Kidney (tissue), 14 donors: Measurements from ENCODE around the gene TCP11L2. TPM values are rescaled to one million over a fixed set of nuclear protein-coding genes. Genes with fewer than 3 reads are reported as not detected.

Experiments used
- DNase-seq, 5 donors: peaks; one replicate each; pipeline ENCODE4 v3.0.0-alpha.2; 2013 to 2020
- FAIRE-seq: peaks from 2 replicates; lab custom pipeline; 2012; peaks lifted over from hg19 to GRCh38; lab: Jason Lieb, UNC
- H3K27ac ChIP-seq, 2 donors: one replicate each; pipeline ENCODE4 v1.7.0; 2013; ENCODE audit warnings: low read depth in 2 of 2, low read length in 2 of 2, inconsistent platforms in 1 of 2
- H3K27me3 ChIP-seq: one replicate; pipeline ENCODE4 v1.7.1; 2013; ENCODE audit warnings: low read length, inconsistent platforms; ENCODE audit not compliant: control insufficient read depth, insufficient read depth
- H3K36me3 ChIP-seq, 3 donors: one replicate each; pipeline versions ENCODE4 v1.7.0 to v1.7.1; 2013; ENCODE audit warnings: low read length in 3 of 3, control low read depth in 1 of 3, inconsistent platforms in 1 of 3; ENCODE audit not compliant: insufficient read depth in 3 of 3, control insufficient read depth in 2 of 3
- H3K4me1 ChIP-seq, 3 donors: one replicate each; pipeline versions ENCODE4 v1.7.0 to v1.7.1; 2013; ENCODE audit warnings: low read length in 3 of 3, inconsistent platforms in 1 of 3, low read depth in 1 of 3; ENCODE audit not compliant: control insufficient read depth in 2 of 3, insufficient read depth in 2 of 3
- H3K4me3 ChIP-seq, 3 donors: one replicate each; pipeline versions ENCODE4 v1.7.0 to v1.8.1; 2013; ENCODE audit warnings: low read length in 3 of 3, control low read depth in 1 of 3, inconsistent platforms in 1 of 3
- H3K9ac ChIP-seq, 3 donors: one replicate each; pipeline versions ENCODE4 v1.7.0 to v1.7.1; 2013; ENCODE audit warnings: low read length in 3 of 3, control low read depth in 1 of 3, inconsistent platforms in 1 of 3
- H3K9me3 ChIP-seq, 3 donors: one replicate each; pipeline versions ENCODE4 v1.7.0 to v1.7.1; 2013; ENCODE audit warnings: low read length in 3 of 3, control low read depth in 1 of 3, inconsistent platforms in 1 of 3; ENCODE audit not compliant: control insufficient read depth in 2 of 3, insufficient read depth in 1 of 3
- CTCF ChIP-seq: IDR thresholded peaks from 3 replicates; pipeline ENCODE4 v1.5.1; 2012; ENCODE audit warnings: mild to moderate bottlenecking, moderate library complexity, borderline replicate concordance; ENCODE audit not compliant: insufficient read depth; ENCODE audit errors: extremely low read depth
- intact Hi-C: fragments of 100-400 bp; cut with DNase I; formaldehyde crosslinking; loops from one replicate; pipeline ENCODE4 v1.11.1; 2022
- polyA plus RNA-seq: library from polyadenylated mRNA; stranded (reverse); fragments of 350-450 nt; fragmentation: Illumina TruSeq; extraction: RNeasy Lipid Tissue Mini Kit (QIAGEN cat#74804); gene quantifications from one replicate; pipeline ENCODE4 v1.2.3, GENCODE V29; 2014; ENCODE audit warnings: low read depth, low replicate concordance; ENCODE audit not compliant: insufficient read depth
- total RNA-seq: library from RNA; stranded (reverse); fragmentation: NEBNext Ultra II Directional; extraction: Animal tissue kit (Norgen Biotek cat#: 25700); gene quantifications from one replicate; pipeline ENCODE4 v1.2.1, GENCODE V29; 2021
- donor health status: control.
- donor health status: control.
- donor health status: control.
- donor health status: control.
- donor health status: control.
- donor health status: DM: yes; HTN: yes; CAD: no.
- donor health status: Normal renal cell carcinoma (clear cell type).

The TCP11L2 gene
- total and polyA plus RNA-seq, 2 donors from 2014 or later: 2.3 to 34.5 TPM

GRCh38 chr12:106289196-106289681, 13.3 kb upstream of the TCP11L2 start:
- no peak overlapping the region for H3K9ac ChIP-seq
- intact Hi-C loops: loop anchor here (10.0 kb wide), 1 partner anchor 54 kb away; no protein-coding TSS in a partner anchor
- H3K4me1 ChIP-seq: no peaks in the 10 kb centered on the region
- H3K4me3 ChIP-seq: no peak overlapping the region
- DNase-seq (no peak), FAIRE-seq (no peak)
- no peaks in the 10 kb centered on the region for H3K9me3 ChIP-seq
- no peaks in the 10 kb centered on the region for H3K36me3 ChIP-seq
- no peak overlapping the region for H3K27ac ChIP-seq
- TF ChIP-seq CTCF: no peak
- H3K27me3 ChIP-seq: no peaks in the 10 kb centered on the region

- FAIRE-seq: no peak
- H3K27ac ChIP-seq: no peak overlapping the region
- H3K9me3 ChIP-seq: no peaks in the 10 kb centered on the region
Observed at GRCh38 chr12:106290666-106291065, 11.9 kb upstream of the TCP11L2 start.

GRCh38 chr12:106291342-106291741, 11.2 kb upstream of the TCP11L2 start:
- no peaks in the 10 kb centered on the region for H3K9me3 ChIP-seq
- H3K36me3 ChIP-seq: no peaks in the 10 kb centered on the region
- no peaks in the 10 kb centered on the region for H3K4me1 ChIP-seq
- TF ChIP-seq CTCF: no peak
- no peak overlapping the region for H3K27ac ChIP-seq
- FAIRE-seq (no peak), DNase-seq (no peak)
- no peaks in the 10 kb centered on the region for H3K27me3 ChIP-seq
- intact Hi-C loops: no loop called here
- H3K4me3 ChIP-seq: no peak overlapping the region
- no peak overlapping the region for H3K9ac ChIP-seq

More at GRCh38 chr12:106290666-106291065, 11.9 kb upstream of the TCP11L2 start:
- Histone ChIP-seq H3K4me1 (no peaks in the 10 kb centered on the region), H3K4me3 (no peak overlapping the region), H3K36me3 (no peaks in the 10 kb centered on the region), H3K9ac (no peak overlapping the region), H3K27me3 (no peaks in the 10 kb centered on the region)
- no peak for TF ChIP-seq CTCF
- no peak for DNase-seq
- intact Hi-C loops: no loop called here

GRCh38 chr12:106292339-106292738, 10.2 kb upstream of the TCP11L2 start:
- Histone ChIP-seq H3K9me3 (no peaks in the 10 kb centered on the region), H3K4me1 (no peaks in the 10 kb centered on the region), H3K9ac (no peak overlapping the region), H3K27ac (no peak overlapping the region), H3K27me3 (no peaks in the 10 kb centered on the region), H3K4me3 (no peak overlapping the region), H3K36me3 (no peaks in the 10 kb centered on the region)
- intact Hi-C loops: no loop called here
- FAIRE-seq (no peak), DNase-seq (no peak)
- TF ChIP-seq CTCF: no peak
